ENCODE measurements around the gene CIITA.
"Not testable (repeated sequence)": the region's sequence is repeated elsewhere in the genome, so short reads cannot be mapped to it uniquely, and the experiment has no call there.

The CIITA gene

DNA sequence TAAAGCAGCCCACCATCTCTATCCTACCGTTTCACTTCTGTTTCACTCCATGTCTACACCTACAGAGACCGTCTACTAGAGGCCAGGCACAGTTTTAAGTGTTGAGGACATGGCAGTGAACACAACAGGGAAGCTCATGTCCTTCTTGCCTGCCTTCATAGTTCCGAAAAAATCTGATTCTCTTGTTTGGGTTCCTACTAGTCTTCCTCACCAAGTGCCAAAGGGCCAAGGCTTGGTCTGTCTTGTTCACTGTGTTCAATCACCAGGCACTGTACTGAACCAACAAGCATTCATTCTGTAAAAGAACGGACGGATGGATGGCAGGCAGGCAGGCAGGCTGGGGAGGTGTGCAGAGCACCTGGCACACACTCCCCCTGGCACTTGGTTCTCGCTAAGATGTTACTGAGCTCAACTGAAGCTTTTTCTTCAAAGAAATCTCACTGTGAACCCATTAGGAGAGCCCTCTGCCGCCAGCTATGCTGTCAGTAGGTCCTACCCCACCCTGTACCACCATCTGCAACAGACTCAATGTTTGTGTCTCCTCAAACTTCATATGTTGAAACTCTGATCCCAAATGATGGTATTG lies 62.7 kb downstream of the CIITA start:
- DNase-seq (ENCODE audit: extremely low read depth, low read depth), result no peak
- TF ChIP-seq, protein P1, sequence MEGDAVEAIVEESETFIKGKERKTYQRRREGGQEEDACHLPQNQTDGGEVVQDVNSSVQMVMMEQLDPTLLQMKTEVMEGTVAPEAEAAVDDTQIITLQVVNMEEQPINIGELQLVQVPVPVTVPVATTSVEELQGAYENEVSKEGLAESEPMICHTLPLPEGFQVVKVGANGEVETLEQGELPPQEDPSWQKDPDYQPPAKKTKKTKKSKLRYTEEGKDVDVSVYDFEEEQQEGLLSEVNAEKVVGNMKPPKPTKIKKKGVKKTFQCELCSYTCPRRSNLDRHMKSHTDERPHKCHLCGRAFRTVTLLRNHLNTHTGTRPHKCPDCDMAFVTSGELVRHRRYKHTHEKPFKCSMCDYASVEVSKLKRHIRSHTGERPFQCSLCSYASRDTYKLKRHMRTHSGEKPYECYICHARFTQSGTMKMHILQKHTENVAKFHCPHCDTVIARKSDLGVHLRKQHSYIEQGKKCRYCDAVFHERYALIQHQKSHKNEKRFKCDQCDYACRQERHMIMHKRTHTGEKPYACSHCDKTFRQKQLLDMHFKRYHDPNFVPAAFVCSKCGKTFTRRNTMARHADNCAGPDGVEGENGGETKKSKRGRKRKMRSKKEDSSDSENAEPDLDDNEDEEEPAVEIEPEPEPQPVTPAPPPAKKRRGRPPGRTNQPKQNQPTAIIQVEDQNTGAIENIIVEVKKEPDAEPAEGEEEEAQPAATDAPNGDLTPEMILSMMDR (IDR thresholded peaks at IDR 0.05; ENCODE audit: low read depth, low read length), result no peak

DNA sequence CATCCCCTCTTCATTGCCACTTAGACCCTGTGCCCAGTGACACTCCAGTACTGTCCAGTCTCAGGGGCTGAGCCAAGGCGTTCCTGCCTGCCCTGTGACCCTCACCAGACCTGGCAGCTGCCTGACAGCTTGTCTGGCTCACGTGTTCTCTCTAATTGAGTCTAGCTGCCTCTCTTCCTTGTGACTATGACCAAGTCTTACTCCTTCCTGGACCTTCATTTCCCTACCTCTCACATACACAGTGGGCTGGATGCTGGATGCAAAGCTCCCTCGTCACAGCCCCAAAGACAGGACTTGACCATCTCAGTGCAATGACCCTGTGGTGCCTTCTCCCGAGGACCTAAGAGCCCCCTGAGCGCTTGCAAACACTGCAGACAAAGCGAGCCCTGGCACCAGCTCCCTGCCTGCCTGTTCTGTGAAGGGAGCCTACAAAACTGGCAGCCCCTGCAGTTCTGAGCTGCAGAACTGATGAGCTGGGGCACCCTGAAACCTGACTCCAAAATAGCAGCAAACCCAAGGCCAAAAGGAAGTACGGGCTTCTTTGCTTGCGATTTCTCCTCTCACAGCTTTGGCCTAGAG lies 63.6 kb downstream of the CIITA start:
- DNase-seq (ENCODE audit: extremely low read depth, low read depth), result no peak
- TF ChIP-seq, protein P1 (IDR thresholded peaks at IDR 0.05; ENCODE audit: low read depth, low read length), result no peak

DNA sequence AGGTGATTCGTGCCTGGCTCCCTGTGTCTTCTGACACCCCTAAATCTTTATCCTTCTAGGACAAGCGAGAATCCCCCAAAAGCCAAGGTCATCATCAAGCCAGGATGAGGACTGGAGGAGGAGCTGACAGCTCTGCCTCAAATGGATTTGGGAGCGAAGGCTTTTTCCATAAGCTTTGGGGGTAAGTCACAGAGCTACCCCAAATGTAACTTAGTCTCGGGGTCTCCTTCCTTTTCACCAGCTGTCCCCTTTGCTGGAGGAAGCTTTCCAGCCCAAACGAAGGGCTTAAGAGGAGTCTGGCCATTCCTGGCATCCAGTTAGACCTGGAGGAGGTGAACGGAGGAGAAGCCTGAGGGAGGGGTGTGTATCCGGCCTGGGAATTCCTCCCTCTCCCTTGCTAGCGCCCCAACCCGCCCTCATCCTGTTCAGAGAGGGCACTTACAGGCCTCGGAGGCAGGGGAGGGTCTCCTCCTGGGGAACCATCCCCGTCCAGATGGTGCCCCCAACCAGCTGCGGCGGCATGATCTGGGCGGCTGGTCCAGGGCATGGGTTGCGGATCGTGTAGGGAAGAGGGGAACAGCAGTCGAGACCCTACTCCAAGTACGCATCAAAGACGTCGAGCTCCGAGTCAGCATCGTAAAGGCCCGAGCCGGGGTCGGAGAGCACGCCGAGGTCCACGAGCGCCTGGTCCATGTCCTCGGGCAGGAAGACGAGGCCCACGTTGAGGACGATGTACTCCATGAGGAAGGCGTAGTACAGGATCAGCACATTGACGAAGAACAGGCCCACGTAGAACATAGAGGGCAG lies 64.3 kb downstream of the CIITA start:
- no peak for DNase-seq (ENCODE audit: extremely low read depth, low read depth)
- TF ChIP-seq, protein P1 (IDR thresholded peaks at IDR 0.05; ENCODE audit: low read depth, low read length), result no peak

DNA sequence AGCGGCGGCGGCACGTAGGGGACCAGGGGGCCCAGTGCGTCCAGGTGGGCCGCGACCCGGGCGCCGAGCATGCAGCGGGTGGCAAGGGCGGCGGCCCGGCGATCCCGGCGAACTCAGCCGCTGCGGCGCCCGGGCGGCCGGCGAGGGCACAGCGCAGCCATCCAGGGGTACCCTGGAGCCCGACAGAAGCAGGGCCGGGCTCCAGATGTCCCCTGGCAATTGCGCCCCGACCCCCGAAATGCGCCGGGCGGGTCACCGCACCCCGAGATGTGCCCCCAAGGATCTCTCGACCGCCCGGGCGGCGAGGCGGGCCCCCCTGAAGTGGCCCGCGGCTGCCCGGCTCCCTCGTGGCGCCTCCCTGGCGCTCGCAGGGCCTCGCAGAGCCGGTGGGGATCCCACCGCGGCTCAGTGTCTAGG lies 64.9 kb downstream of the CIITA start:
- DNase-seq (ENCODE audit: extremely low read depth, low read depth), result not testable (repeated sequence)

DNA sequence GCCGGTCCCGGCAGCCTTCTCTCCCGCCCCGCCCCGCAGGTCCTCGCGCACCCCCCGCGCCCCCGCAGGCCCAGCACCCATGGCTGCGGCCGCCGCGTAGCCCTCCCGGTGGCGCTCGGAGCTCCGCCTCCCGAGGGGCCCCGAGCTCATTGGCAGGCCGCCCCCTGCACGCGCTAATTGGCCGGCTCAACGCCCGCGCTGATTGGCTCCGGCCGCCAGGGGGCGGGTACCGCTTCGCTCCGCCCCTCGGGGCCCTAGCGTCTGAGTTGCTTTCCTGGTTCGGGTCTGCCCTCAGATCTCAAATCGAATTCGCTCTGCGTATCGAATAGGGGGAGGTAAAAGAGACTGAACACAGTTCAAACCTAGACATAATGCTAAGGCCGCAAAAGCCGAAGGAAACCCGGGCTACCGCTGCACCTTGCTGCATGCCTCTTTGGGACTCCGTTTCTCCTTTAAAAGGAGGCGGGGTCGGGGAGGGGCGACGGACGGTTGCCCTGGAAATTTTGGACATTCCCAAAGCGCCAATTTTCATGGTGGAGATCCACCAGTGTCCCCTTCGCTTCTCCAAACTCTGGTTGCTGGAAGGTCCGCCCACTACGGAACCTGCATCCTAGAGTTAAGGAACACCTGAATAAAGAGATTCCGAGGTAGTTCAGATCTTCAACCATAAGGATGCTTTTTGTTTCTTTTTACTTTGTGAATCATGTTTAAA lies 65.5 kb downstream of the CIITA start, which contains the start of gene DEXI:
DEXI (minus strand) TSS at position 117 of the 712 bp plus-strand sequence. CDS start 463 bp downstream, outside the sequence.
- DNase-seq (ENCODE audit: extremely low read depth, low read depth), result peak; percentile 70
- TF ChIP-seq, protein P1 (IDR thresholded peaks at IDR 0.05; ENCODE audit: low read depth, low read length), result no peak

DNA sequence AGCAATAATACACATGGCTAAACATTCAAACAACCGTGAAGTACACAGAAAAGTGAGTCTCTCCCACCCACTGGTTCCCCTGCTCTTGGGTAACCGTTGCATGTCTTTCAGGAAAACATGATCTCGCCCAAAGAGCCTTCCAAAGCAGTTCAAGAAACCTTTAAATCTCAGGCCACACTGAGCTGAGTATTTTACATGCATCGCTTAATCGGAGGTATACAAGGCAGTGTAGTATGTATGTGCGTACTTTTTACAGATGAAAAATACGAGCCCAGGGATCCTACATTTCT lies 66.0 kb downstream of the CIITA start:
- TF ChIP-seq, protein P1 (IDR thresholded peaks at IDR 0.05; ENCODE audit: low read depth, low read length), result no peak
- no peak for DNase-seq (ENCODE audit: extremely low read depth, low read depth)

DNA sequence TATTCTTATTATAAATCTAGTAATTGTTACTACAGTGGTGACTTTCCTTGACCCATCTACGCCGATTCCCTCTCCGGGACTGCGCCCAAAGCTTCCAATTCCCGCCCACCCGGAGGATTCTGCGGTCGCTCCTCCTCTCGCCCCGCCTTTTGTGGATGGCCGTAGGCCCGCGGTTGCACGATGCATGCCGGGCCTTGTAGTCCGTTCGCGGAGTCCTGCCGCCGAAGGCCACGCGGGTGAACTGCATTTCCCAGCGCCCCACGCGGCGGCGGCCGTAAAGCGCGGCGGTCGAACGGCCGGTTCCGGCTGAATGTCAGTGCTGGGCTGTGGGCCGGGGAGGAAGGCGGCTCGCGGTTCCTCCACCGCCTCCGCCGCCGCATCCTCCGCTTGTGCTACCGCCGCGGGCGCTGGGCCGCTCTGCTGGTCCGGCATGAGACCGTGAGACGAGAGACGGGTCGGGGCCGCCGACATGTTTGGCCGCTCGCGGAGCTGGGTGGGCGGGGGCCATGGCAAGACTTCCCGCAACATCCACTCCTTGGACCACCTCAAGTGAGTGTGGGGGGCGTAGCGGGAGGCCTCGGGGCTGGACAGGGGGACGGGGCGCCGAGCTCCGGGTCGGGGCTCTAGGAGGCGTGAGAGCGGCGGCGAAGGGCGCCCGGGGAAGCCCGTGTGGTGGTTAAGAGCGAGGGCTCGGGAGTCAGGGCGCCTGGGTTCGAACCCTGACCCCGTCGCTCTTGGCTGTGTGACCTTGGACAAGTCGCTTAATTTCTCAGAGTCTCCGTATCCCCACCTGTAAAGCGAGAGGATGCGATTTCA lies 67.5 kb downstream of the CIITA start, which contains the start of gene CLEC16A:
CLEC16A (plus strand) TSS at position 316 of the 816 bp plus-strand sequence; CDS start at position 470, 154 bp downstream.
- peak; percentile 91 for DNase-seq (ENCODE audit: extremely low read depth, low read depth)
- TF ChIP-seq, protein P1 (IDR thresholded peaks at IDR 0.05; ENCODE audit: low read depth, low read length), result no peak; the same call in 1 of the 2 replicates

Data from AG09319 (cell line).